ENCODE results near the gene CKAP2L.
A peak's percentile ranks its signal among the peaks of the same experiment; 100 is the strongest.

CKAP2L gene

GRCh38 chr2:112750560-112750843, 13.9 kb downstream of the CKAP2L start:
- H3K9me3 ChIP-seq (ENCODE audit: insufficient read depth, low read length) = no peaks in the 10 kb centered on the region
- no peaks in the 10 kb centered on the region for H3K4me1 ChIP-seq (ENCODE audit: low read length)
- no peak overlapping the region for H2AFZ ChIP-seq (ENCODE audit: low read depth, low read length)
- TF ChIP-seq EZH2phosphoT487 (IDR thresholded peaks at IDR 0.05; ENCODE audit: low read depth) = no peak
- TF ChIP-seq CTCF (IDR thresholded peaks at IDR 0.05; ENCODE audit: low read depth, low read length) = no peak
- peaks cover 5% of the 10 kb centered on the region; the same call in 1 of the 2 replicates for H3K79me2 ChIP-seq (ENCODE audit: low read length)
- no peaks in the 10 kb centered on the region for H3K27me3 ChIP-seq (ENCODE audit: low read depth, low read length)
- no peak overlapping the region for H3K27ac ChIP-seq (ENCODE audit: low read length)
- peaks cover 59% of the 10 kb centered on the region for H3K36me3 ChIP-seq (replicated peaks; ENCODE audit: low read depth, low read length)
- H3K9ac ChIP-seq (ENCODE audit: low read length) = no peak overlapping the region
- H4K20me1 ChIP-seq (ENCODE audit: insufficient read depth, low read length) = 0 out of 2 replicates have a peak, but pooled peaks cover 4% of the 10 kb centered on the region
- H3K4me3 ChIP-seq (ENCODE audit: low read length) = no peak overlapping the region
- no peak overlapping the region for H3K4me2 ChIP-seq (ENCODE audit: low read length)

- peak; percentile 93 for TF ChIP-seq CTCF (IDR thresholded peaks at IDR 0.05; ENCODE audit: low read depth, low read length)
- no peak for TF ChIP-seq EZH2phosphoT487 (IDR thresholded peaks at IDR 0.05; ENCODE audit: low read depth)
Measured at GRCh38 chr2:112749755-112750559, 14.5 kb downstream of the CKAP2L start.

GRCh38 chr2:112740527-112740926, 23.9 kb downstream of the CKAP2L start:
- Histone ChIP-seq H3K36me3 (replicated peaks; ENCODE audit: low read depth, low read length) (peaks cover 56% of the 10 kb centered on the region), H3K9ac (ENCODE audit: low read length) (no peak overlapping the region), H3K27ac (ENCODE audit: low read length) (no peak overlapping the region)

More at GRCh38 chr2:112749755-112750559, 14.5 kb downstream of the CKAP2L start:
- no peak overlapping the region for H3K4me3 ChIP-seq (ENCODE audit: low read length)
- H3K4me1 ChIP-seq (ENCODE audit: low read length) = no peaks in the 10 kb centered on the region
- H3K9me3 ChIP-seq (ENCODE audit: insufficient read depth, low read length) = no peaks in the 10 kb centered on the region
- no peak overlapping the region for H3K27ac ChIP-seq (ENCODE audit: low read length)
- H3K27me3 ChIP-seq (ENCODE audit: low read depth, low read length) = no peaks in the 10 kb centered on the region
- no peak overlapping the region for H3K4me2 ChIP-seq (ENCODE audit: low read length)
- H3K36me3 ChIP-seq (replicated peaks; ENCODE audit: low read depth, low read length) = peaks cover 54% of the 10 kb centered on the region
- H3K79me2 ChIP-seq (ENCODE audit: low read length) = peaks cover 5% of the 10 kb centered on the region; the same call in 1 of the 2 replicates
- 0 out of 2 replicates have a peak, but pooled peaks cover 4% of the 10 kb centered on the region for H4K20me1 ChIP-seq (ENCODE audit: insufficient read depth, low read length)
- H2AFZ ChIP-seq (ENCODE audit: low read depth, low read length) = no peak overlapping the region
- H3K9ac ChIP-seq (ENCODE audit: low read length) = no peak overlapping the region

More at GRCh38 chr2:112740527-112740926, 23.9 kb downstream of the CKAP2L start:
- Histone ChIP-seq H4K20me1 (ENCODE audit: insufficient read depth, low read length) (no peaks in the 10 kb centered on the region), H3K9me3 (ENCODE audit: insufficient read depth, low read length) (no peaks in the 10 kb centered on the region), H3K4me3 (ENCODE audit: low read length) (no peak overlapping the region), H3K27me3 (ENCODE audit: low read depth, low read length) (no peaks in the 10 kb centered on the region), H3K4me1 (ENCODE audit: low read length) (no peaks in the 10 kb centered on the region), H3K4me2 (ENCODE audit: low read length) (no peak overlapping the region), H2AFZ (ENCODE audit: low read depth, low read length) (no peak overlapping the region), H3K79me2 (ENCODE audit: low read length) (no peaks in the 10 kb centered on the region)
- TF ChIP-seq CTCF (IDR thresholded peaks at IDR 0.05; ENCODE audit: low read depth, low read length) = no peak
- no peak for TF ChIP-seq EZH2phosphoT487 (IDR thresholded peaks at IDR 0.05; ENCODE audit: low read depth)

Data from OCI-LY3 (cell line).